ENCODE measurements around the gene HOXC13. TPM values are rescaled to one million over a fixed set of nuclear protein-coding genes. Genes with fewer than 3 reads are reported as not detected.
A peak's percentile ranks its signal among the peaks of the same experiment; 100 is the strongest.

The HOXC13 gene
- total and polyA plus RNA-seq, 2 of the 13 experiments (the other 11 are each of a cell fraction or from before 2014, with no cell fraction given), result 0.07 TPM; not detected in 1

GRCh38 chr12:53984901-53985691 is 46.5 kb downstream of the HOXC13 start, which contains the start of gene HOXC10 (continued):
- TF ChIP-seq, protein P1, sequence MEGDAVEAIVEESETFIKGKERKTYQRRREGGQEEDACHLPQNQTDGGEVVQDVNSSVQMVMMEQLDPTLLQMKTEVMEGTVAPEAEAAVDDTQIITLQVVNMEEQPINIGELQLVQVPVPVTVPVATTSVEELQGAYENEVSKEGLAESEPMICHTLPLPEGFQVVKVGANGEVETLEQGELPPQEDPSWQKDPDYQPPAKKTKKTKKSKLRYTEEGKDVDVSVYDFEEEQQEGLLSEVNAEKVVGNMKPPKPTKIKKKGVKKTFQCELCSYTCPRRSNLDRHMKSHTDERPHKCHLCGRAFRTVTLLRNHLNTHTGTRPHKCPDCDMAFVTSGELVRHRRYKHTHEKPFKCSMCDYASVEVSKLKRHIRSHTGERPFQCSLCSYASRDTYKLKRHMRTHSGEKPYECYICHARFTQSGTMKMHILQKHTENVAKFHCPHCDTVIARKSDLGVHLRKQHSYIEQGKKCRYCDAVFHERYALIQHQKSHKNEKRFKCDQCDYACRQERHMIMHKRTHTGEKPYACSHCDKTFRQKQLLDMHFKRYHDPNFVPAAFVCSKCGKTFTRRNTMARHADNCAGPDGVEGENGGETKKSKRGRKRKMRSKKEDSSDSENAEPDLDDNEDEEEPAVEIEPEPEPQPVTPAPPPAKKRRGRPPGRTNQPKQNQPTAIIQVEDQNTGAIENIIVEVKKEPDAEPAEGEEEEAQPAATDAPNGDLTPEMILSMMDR (CRISPR knock-in tag; IDR thresholded peaks at IDR 0.05), result peak; percentile 80
- 0 out of 2 replicates have a peak, but pooled peaks have one; percentile 28 for TF ChIP-seq KDM3A (CRISPR knock-in tag; IDR thresholded peaks at IDR 0.05; ENCODE audit: low read depth)
- TF ChIP-seq NFKB2 (CRISPR knock-in tag; IDR thresholded peaks at IDR 0.05; ENCODE audit: borderline replicate concordance), result no peak
- TF ChIP-seq GMEB1 (CRISPR knock-in tag; IDR thresholded peaks at IDR 0.05; ENCODE audit: borderline replicate concordance), result no peak
- TF ChIP-seq GTF3A (CRISPR knock-in tag; conservative IDR thresholded peaks at IDR 0.05), result no peak
- TF ChIP-seq, protein P2, sequence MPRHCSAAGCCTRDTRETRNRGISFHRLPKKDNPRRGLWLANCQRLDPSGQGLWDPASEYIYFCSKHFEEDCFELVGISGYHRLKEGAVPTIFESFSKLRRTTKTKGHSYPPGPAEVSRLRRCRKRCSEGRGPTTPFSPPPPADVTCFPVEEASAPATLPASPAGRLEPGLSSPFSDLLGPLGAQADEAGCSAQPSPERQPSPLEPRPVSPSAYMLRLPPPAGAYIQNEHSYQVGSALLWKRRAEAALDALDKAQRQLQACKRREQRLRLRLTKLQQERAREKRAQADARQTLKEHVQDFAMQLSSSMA (CRISPR knock-in tag; IDR thresholded peaks at IDR 0.05), result no peak
- no peak for TF ChIP-seq ZNF562 (CRISPR knock-in tag; IDR thresholded peaks at IDR 0.05; ENCODE audit: borderline replicate concordance)
- no peak for TF ChIP-seq DNMT1 (CRISPR knock-in tag; IDR thresholded peaks at IDR 0.05)
- TF ChIP-seq ZNF740 (CRISPR knock-in tag; IDR thresholded peaks at IDR 0.05), result 0 out of 2 replicates have a peak, but pooled peaks have one; percentile 31
- TF ChIP-seq, protein P3, sequence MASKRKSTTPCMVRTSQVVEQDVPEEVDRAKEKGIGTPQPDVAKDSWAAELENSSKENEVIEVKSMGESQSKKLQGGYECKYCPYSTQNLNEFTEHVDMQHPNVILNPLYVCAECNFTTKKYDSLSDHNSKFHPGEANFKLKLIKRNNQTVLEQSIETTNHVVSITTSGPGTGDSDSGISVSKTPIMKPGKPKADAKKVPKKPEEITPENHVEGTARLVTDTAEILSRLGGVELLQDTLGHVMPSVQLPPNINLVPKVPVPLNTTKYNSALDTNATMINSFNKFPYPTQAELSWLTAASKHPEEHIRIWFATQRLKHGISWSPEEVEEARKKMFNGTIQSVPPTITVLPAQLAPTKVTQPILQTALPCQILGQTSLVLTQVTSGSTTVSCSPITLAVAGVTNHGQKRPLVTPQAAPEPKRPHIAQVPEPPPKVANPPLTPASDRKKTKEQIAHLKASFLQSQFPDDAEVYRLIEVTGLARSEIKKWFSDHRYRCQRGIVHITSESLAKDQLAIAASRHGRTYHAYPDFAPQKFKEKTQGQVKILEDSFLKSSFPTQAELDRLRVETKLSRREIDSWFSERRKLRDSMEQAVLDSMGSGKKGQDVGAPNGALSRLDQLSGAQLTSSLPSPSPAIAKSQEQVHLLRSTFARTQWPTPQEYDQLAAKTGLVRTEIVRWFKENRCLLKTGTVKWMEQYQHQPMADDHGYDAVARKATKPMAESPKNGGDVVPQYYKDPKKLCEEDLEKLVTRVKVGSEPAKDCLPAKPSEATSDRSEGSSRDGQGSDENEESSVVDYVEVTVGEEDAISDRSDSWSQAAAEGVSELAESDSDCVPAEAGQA (IDR thresholded peaks at IDR 0.05; ENCODE audit: low read depth), result peak; percentile 64; the same call in 1 of the 2 replicates
- TF ChIP-seq, protein P3 (CRISPR knock-in tag; IDR thresholded peaks at IDR 0.05; ENCODE audit: borderline replicate concordance), result no peak
- TF ChIP-seq ZMYM2 (CRISPR knock-in tag; IDR thresholded peaks at IDR 0.05), result no peak
- no peak for TF ChIP-seq ZNF7 (CRISPR knock-in tag; IDR thresholded peaks at IDR 0.05)
- no peak for TF ChIP-seq ZNF543 (CRISPR knock-in tag; IDR thresholded peaks at IDR 0.05)
- 0 out of 2 replicates have a peak, but pooled peaks have one; percentile 57 for TF ChIP-seq JUND (CRISPR knock-in tag; IDR thresholded peaks at IDR 0.05)

Data from HepG2 (cell line).